HG03439 (cell line): ENCODE results near the gene ANKRD65.
"Not testable (repeated sequence)": the region's sequence is repeated elsewhere in the genome, so short reads cannot be mapped to it uniquely, and the experiment has no call there.

Source experiments
- ATAC-seq: cut with Tn5 transposase; IDR thresholded peaks from one replicate; pipeline ENCODE4 v1.9.1; 2021; ENCODE audit warnings: mild to moderate bottlenecking, moderate library complexity; ENCODE audit not compliant: unreplicated experiment

ANKRD65 gene

DNA sequence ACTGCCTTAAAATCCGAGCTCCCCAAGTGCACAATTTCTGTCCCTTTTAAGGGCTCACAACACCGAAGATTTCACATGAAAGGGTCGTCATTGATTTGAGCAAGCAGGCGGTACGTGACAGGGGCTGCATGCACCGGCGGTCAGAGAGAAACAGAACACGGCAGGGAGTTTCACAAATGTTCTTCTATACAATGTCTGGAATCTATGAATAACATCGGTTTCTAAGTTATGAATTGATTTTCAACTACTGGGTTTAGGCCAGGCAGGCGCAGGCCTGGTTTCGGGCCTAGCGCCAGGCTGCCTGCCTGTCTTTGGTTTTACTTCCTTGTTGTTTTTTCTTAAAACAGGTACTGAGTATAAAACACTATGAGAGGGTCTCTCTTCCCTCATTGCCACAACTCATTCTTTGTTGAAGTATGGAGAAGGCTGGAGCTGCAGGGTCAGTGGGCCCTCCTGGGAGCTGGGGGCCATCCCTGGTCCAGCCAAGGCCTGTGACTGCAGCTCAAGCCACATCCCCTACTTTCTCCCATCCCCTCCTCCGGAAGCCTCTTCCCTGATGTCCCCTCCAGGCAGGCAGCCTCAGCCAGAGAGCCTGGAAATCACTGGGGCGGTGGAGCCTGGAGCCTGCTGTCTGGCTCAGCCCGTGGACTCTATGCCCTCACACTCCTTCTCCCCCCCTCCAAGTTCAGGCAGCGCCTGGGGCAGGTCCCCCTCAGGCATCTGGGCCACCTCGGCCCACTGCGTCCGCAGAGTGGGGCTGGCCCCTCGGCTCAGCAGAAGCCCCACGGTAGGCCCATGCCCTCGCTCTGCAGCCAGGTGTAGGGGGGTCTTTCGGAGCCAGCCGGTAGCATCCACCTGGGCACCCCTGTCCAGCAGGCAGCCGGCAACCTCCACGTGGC, 2.4 kb downstream of the ANKRD65 start:
- no peak for ATAC-seq

- ATAC-seq, result not testable (repeated sequence)
Measured at GRCh38 chr1:1417825-1418463, 3.1 kb downstream of the ANKRD65 start.

DNA sequence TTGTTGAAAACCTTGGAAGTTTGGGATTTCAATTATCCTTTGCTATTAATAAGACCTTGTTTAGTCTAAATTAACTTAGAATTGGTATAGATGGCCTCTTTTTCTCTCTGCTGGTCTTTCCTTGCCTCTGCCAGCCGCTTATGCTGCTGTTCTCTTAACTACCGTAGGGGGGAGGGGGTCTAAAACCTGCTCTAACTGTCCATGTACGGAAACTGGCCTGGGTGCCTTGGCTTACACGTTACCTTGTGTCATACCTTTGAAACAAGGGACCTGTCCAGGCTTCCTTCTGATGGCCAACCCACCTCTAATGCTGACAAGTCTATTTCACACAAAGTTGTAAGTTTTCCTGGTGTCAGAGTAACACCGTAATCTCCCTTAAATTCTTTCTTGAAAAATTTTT, 3.7 kb downstream of the ANKRD65 start:
- ATAC-seq, result not testable (repeated sequence)

DNA sequence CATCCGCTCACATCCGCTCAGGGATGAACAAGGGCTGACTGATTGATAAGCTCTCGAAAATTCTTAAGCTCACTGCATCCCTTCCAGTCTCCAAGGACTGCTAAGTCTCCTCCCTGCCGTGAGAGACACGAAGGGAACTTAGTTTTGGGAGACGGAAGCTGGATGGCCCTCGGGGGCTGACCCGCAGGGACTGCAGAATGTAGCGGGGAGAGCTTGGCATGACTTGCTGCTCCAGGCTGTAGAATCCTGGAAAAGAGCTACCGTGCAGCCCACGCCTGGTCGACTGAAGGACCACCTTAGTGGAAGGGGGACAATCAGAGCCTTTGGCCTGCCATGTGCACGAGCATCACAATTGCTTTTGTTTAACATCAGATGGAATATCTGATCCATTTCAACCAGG, 5.3 kb downstream of the ANKRD65 start:
- no peak for ATAC-seq

DNA sequence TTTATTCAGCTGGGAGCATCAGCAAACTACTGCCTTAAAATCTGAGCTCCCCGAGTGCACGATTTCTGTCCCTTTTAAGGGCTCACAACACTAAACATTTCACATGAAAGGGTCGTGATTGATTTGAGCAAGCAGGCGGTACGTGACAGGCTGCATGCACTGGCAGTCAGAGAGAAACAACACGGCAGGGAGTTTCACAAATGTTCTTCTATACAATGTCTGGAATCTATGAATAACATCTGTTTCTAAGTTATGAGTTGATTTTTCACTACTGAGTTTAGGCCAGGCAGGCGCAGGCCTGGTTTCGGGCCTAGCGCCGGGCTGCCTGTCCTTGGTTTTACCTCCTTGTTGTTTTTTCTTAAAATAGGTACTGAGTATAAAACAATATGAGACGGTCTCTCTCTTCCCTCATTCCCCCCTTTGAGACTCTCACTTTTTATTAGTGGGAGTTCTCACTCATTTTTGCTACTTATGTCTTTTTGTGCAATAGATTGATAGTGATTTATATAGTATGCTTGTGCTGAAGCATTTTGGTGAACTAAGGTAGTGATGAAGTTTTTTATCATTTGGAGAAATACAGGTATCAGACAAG, 8.7 kb downstream of the ANKRD65 start:
- ATAC-seq, result not testable (repeated sequence)

- no peak for ATAC-seq
Measured at GRCh38 chr1:1411626-1412025, 9.4 kb downstream of the ANKRD65 start.

DNA sequence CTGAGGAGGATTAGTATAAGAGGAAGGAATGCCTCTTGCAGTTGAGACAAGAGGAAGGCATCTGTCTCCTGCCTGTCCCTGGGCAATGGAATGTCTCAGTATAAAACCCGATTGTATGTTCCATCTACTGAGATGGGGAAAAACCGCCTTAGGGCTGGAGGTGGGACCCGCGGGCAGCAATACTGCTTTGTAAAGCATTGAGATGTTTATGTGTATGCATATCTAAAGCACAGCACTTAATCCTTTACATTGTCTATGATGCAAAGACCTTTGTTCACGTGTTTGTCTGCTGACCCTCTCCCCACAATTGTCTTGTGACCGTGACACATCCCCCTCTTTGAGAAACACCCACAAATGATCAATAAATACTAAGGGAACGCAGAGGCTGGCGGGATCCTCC, 10.8 kb downstream of the ANKRD65 start:
- not testable (repeated sequence) for ATAC-seq

DNA sequence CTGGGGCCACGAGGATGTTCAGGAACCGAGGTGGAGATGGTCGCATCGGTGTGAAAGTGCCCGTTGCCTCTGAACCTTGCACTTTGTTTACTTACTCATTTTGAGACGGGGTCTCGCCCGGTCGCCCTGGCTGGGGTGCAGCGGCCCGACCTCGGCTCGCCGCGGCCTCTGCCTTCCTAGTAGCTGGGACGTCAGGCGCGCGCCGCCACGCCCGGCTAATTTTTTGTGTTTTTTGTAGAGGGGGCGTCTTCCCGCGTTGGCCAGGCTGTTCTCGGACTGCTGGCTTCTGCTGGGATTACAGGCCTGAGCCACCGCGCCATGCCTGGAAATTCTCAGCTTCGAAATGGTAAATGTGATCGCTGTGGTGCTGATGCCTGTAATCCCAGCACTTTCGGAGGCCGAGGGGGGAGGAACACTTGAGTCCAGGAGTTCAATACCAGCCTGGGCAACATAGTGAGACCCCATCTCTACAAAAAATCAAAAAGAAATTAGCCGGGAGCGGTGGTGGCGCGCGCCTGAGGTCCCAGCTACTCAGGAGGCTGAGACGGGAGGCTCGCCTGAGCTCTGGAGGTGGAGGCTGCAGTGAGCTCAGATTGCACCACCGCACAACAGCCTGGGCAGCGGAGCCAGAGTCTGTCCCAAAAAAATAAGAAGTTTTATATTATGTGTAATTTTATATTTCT, 13.3 kb downstream of the ANKRD65 start:
- ATAC-seq, result peak; percentile 29

- peak; percentile 82 for ATAC-seq
Measured at GRCh38 chr1:1406821-1407635, 14.0 kb downstream of the ANKRD65 start, which contains the start of gene MRPL20. Gene MRPL20, minus strand, starts transcription at chr1:1407293. Its CDS starts 76 bp downstream, at chr1:1407217.

GRCh38 chr1:1406101-1406820, 14.8 kb downstream of the ANKRD65 start:
- no peak for ATAC-seq

DNA sequence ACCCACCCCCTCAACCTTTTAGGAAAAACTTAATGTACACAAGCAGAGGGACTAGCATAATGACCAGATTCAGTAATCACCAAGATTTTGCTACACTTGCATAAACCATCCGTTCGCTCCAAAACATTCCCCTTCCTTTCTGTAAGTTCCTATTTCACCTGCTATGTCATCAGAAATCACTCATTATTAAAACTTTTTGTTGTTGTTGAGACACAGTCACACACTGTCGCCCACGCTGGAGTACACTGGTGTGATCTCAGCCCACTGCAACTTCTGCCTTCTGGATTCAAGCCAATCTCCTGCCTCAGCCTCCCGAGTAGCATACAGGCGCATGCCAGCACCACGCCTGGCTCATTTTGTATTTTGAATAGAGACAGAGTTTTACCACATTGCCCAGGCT, 17.4 kb downstream of the ANKRD65 start:
- ATAC-seq, result no peak

DNA sequence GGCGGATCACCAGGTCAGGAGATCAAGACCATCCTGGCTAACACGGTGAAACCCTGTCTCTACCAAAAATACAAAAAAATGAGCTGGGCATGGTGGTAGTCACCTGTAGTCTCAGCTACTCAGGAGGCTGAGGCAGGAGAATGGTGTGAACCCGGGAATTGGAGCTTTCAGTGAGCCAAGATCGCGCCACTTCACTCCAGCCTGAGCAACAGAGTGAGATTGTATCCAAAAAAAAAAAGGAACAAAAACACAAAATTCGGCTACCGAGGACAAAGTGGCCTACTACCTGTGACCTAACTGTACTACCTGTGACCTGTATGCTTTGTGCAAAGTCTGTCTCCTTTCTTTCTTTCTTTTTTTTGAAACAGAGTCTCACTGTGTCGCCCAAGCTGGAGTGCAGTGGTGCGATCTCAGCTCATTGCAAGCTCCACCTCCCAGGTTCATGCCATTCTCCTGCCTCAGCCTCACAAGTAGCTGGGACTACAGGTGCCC, 18.1 kb downstream of the ANKRD65 start:
- ATAC-seq, result not testable (repeated sequence)

DNA sequence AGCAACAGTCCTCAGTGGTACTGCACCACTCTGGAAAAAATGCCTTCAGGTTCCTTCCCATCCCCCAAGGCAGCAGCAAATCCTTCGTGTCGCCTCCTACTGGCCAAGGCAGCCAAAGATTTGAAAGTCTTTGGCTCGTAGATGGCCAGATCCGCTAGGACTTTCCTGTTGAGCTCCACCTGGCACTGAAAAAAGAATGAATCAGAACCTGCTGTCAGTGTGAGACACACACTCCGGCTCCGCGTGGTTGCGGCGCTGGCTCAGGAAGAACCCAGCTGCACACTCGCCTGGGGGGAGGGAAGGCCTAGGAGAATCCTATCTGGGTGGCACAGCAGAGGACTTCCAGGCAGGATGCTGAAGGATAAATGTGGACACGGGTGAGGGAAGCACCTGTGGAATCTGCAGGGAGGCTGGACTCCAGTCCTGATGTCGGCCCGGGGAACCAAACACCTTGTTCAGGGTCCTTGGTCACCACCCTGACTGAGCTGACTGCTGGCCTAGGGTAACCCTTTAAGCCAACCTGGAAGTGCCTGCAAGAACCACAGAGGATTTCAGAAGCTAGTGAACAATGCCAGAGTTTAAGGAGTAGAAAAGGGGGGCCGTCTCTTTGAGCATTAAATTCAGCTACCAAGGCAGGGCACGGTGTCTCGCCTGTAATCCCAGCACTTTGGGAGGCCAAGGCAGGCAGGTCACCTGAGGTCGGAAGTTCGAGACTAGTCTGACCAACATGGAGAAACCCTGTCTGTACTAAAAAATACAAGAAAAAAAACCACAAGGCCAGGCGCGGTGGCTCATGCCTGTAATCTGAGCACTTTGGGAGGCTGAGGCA, 18.8 kb downstream of the ANKRD65 start:
- ATAC-seq, result no peak

DNA sequence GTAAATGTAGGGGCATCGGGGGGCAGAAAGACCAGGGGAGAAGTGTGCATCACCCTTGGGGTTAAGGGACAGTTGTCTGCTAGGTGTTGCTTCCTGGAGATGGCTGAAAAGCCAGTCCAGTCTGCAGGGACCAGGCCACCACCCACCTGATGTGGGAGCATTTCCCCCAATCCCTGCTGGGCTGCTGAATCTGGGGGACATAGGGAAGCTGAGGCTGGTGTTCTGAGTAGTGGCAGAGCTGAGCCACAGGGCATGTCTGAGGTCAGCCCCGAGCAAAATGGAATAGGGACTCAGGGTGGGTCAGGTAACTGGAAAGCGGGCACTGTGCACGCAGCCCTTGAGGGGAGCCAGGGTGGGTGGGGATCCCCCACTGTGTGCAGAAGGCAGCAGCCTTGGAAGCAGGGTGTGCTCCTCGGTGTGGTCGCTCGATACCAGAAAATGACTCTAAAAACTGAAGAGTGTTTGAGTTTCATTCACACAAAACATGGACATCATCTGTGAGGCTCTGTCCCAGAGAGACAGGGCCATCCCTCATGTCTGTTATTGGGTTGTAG, 19.5 kb downstream of the ANKRD65 start:
- no peak for ATAC-seq

- ATAC-seq, result no peak
Measured at GRCh38 chr1:1400576-1401456, 20.3 kb downstream of the ANKRD65 start.

DNA sequence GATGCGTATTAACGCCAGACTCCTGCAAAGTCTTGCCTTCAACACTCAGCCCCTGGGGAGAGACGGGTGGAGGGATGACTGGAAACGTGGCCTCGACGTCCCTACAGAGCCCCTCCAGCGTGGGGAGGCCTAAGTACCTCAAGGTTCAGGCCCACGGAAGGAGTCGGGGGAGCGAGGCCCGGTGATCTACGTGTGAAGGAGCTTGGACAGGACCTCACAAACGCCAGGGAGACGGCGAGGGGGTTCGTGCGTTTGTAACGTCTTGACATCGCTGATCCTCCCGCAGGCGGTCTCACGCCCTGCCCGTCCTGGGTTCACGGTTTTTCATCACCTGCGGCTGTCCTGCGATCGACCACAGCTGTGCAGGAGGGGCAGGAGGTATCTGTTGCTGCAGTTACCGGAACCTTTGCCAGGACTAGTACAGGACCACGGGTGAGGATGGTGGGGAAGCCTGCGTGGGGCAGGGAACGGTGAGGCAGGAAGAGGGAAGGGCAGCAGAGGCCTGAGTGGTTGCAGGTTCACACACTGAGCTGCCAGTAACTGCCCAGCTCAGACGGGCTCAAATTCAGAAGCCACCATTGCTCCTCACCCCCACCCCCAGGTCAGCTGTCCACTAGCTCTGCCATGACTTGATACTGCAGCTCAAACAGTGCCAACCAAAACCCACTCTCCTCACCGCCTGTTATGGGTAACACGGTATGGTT, 21.1 kb downstream of the ANKRD65 start:
- ATAC-seq, result peak; percentile 2
